SK-N-SH (cell line): ENCODE results near the gene MCC. TPM values are rescaled to one million over a fixed set of nuclear protein-coding genes. Genes with fewer than 3 reads are reported as not detected.

ENCODE experiments used
- CTCF ChIA-PET: fragments of 300-600, 350-600 bp; formaldehyde crosslinking; extraction: SDS; loops from one replicate; lab custom pipeline; 2021; lab: Yijun Ruan, JAX
- POLR2A ChIA-PET: fragments of 350-600 bp; sonication (Branson Sonifier 250); formaldehyde crosslinking; extraction: SDS; loops from one replicate; lab custom pipeline; 2020; ENCODE audit warnings: antibody characterized with exemption, inconsistent platforms; lab: Yijun Ruan, JAX
- DNase-seq: peaks from one replicate; pipeline ENCODE4 v3.0.0; 2012
- H2AFZ ChIP-seq: fragments of 200-600 bp; sonication (generic); 2 replicates; pipeline ENCODE4 v1.8.1; 2016; ENCODE audit warnings: antibody characterized with exemption, mild to moderate bottlenecking, low read depth
- H3F3A ChIP-seq: fragments of 200-600 bp; sonication (generic); replicated peaks from 2 replicates; pipeline ENCODE3; 2016; ENCODE audit warnings: antibody characterized with exemption, mild to moderate bottlenecking; ENCODE audit not compliant: insufficient read depth
- H3K27ac ChIP-seq, 2 experiments: fragments of 200-500 bp in 1 of 2; fragments of 200-600 bp in 1 of 2; sonication (Bioruptor generic) in 1 of 2; sonication (generic), shearing (Covaris generic) in 1 of 2; 2 replicates each; pipeline versions ENCODE4 v1.5.1 to v1.6.1; 2014 to 2016; ENCODE audit warnings: low read depth in 2 of 2, inconsistent platforms in 1 of 2, low read length in 1 of 2, mild to moderate bottlenecking in 1 of 2, mixed read lengths in 1 of 2
- H3K27me3 ChIP-seq: fragments of 200-600 bp; sonication (generic), shearing (Covaris generic); 2 replicates; pipeline ENCODE4 v1.6.1; 2016; ENCODE audit warnings: mixed run types; ENCODE audit not compliant: insufficient read depth
- H3K36me3 ChIP-seq, 2 experiments: fragments of 200-500 bp in 1 of 2; fragments of 200-600 bp in 1 of 2; sonication (Bioruptor generic) in 1 of 2; sonication (generic) in 1 of 2; replicated peaks in 1 of 2; 2 replicates each; pipeline versions ENCODE3 to v1.5.1; 2014 to 2016; ENCODE audit warnings: low read length in 1 of 2, mild to moderate bottlenecking in 1 of 2; ENCODE audit not compliant: insufficient read depth in 2 of 2, control insufficient read depth in 1 of 2
- H3K4me1 ChIP-seq, 2 experiments: fragments of 200-500 bp in 1 of 2; fragments of 200-600 bp in 1 of 2; sonication (Bioruptor generic) in 1 of 2; sonication (generic), shearing (Covaris generic) in 1 of 2; 2 replicates each; pipeline versions ENCODE4 v1.5.1 to v1.6.1; 2014 to 2016; ENCODE audit warnings: low read depth in 1 of 2, low read length in 1 of 2, mixed run types in 1 of 2; ENCODE audit not compliant: insufficient read depth in 2 of 2, control insufficient read depth in 1 of 2
- H3K4me2 ChIP-seq: fragments of 200-600 bp; sonication (generic), shearing (Covaris generic); 2 replicates; pipeline ENCODE4 v1.6.1; 2017; ENCODE audit warnings: mixed run types
- H3K4me3 ChIP-seq, 2 experiments: fragments of 200-500 bp in 1 of 2; fragments of 200-600 bp in 1 of 2; sonication (Bioruptor generic) in 1 of 2; sonication (generic), shearing (Covaris generic) in 1 of 2; 2 replicates each; pipeline versions ENCODE4 v1.5.1 to v1.8.1; 2014 to 2016; ENCODE audit warnings: low read depth in 2 of 2, inconsistent platforms in 1 of 2, low read length in 1 of 2, mild to moderate bottlenecking in 1 of 2, mixed read lengths in 1 of 2, moderate library complexity in 1 of 2
- H3K79me2 ChIP-seq: fragments of 200-600 bp; sonication (generic); 2 replicates; pipeline ENCODE4 v1.8.1; 2017; ENCODE audit warnings: mild to moderate bottlenecking; ENCODE audit not compliant: insufficient read depth
- H3K9ac ChIP-seq: fragments of 200-600 bp; sonication (generic); 2 replicates; pipeline ENCODE4 v1.6.1; 2017; ENCODE audit warnings: mixed run types
- H3K9me2 ChIP-seq: fragments of 200-600 bp; sonication (generic); 2 replicates; pipeline ENCODE4 v1.6.1; 2017; ENCODE audit warnings: mixed run types
- H3K9me3 ChIP-seq: fragments of 200-600 bp; sonication (generic); 2 replicates; pipeline ENCODE4 v1.6.1; 2017; ENCODE audit warnings: mixed run types, mild to moderate bottlenecking, moderate library complexity
- H4K20me1 ChIP-seq: fragments of 200-600 bp; sonication (generic); 2 replicates; pipeline ENCODE4 v1.6.1; 2017; ENCODE audit warnings: mild to moderate bottlenecking, mixed run types; ENCODE audit not compliant: insufficient read depth
- ELF1 ChIP-seq: IDR thresholded peaks from 2 replicates; pipeline ENCODE4 v1.4.0; 2012
- EP300 ChIP-seq, 2 experiments: IDR thresholded peaks; 2 replicates each; pipeline versions ENCODE4 v1.4.0 to v1.6.1; 2012; ENCODE audit warnings: borderline replicate concordance in 1 of 2, low read depth in 1 of 2, low read length in 1 of 2
- FOSL2 ChIP-seq: IDR thresholded peaks from 2 replicates; pipeline ENCODE4 v1.4.0; 2012; ENCODE audit warnings: low read depth, mild to moderate bottlenecking, moderate library complexity, borderline replicate concordance
- FOXJ3 ChIP-seq: sonication (generic); formaldehyde crosslinking; IDR thresholded peaks from 2 replicates; pipeline ENCODE4 v1.5.1; 2020; ENCODE audit warnings: mild to moderate bottlenecking, missing genetic modification reagents
- FOXM1 ChIP-seq: IDR thresholded peaks from 2 replicates; pipeline ENCODE4 v1.4.0; 2012; ENCODE audit warnings: low read depth, mild to moderate bottlenecking
- GABPA ChIP-seq: IDR thresholded peaks from 2 replicates; pipeline ENCODE4 v1.4.0; 2012; ENCODE audit warnings: low read depth, mild to moderate bottlenecking
- GATA2 ChIP-seq: sonication (generic); formaldehyde crosslinking; IDR thresholded peaks from 2 replicates; pipeline ENCODE4 v1.5.0; 2020; ENCODE audit warnings: mild to moderate bottlenecking, missing genetic modification reagents
- IRF3 ChIP-seq: fragments of 150-350 bp; IDR thresholded peaks from 2 replicates; pipeline ENCODE4 v1.6.1; 2016; ENCODE audit warnings: mild to moderate bottlenecking, low read depth, low read length
- MEF2A ChIP-seq: IDR thresholded peaks from 2 replicates; pipeline ENCODE4 v1.4.0; 2012; ENCODE audit warnings: low read depth, borderline replicate concordance
- MXI1 ChIP-seq: IDR thresholded peaks from 2 replicates; pipeline ENCODE4 v1.6.1; 2012; ENCODE audit warnings: mild to moderate bottlenecking, low read depth, low read length, improper control_type of control experiment
- NRF1 ChIP-seq: IDR thresholded peaks from 2 replicates; pipeline ENCODE4 v1.6.1; 2012; ENCODE audit warnings: low read depth, mild to moderate bottlenecking, low read length
- PBX3 ChIP-seq: IDR thresholded peaks from 2 replicates; pipeline ENCODE4; 2012
- RCOR1 ChIP-seq: fragments of 150-350 bp; IDR thresholded peaks from 2 replicates; pipeline ENCODE4 v1.6.1; 2017; ENCODE audit warnings: antibody characterized with exemption, low read length
- RXRA ChIP-seq: IDR thresholded peaks from 2 replicates; pipeline ENCODE4 v1.4.0; 2012; ENCODE audit warnings: low read depth, mild to moderate bottlenecking, borderline replicate concordance
- SIN3A ChIP-seq: IDR thresholded peaks from 2 replicates; pipeline ENCODE4 v1.6.1; 2012; ENCODE audit warnings: low read depth, mild to moderate bottlenecking, low read length, moderate library complexity, borderline replicate concordance
- SMC3 ChIP-seq: IDR thresholded peaks from 2 replicates; pipeline ENCODE4 v1.6.1; 2012; ENCODE audit warnings: low read depth, low read length, improper control_type of control experiment
- TAF1 ChIP-seq: IDR thresholded peaks from 2 replicates; pipeline ENCODE4 v1.6.1; 2012; ENCODE audit warnings: low read depth, mild to moderate bottlenecking, low read length, moderate library complexity, borderline replicate concordance
- TCF12 ChIP-seq: IDR thresholded peaks from 2 replicates; pipeline ENCODE4 v1.4.0; 2012
- USF2 ChIP-seq: fragments of 150-350 bp; IDR thresholded peaks from 2 replicates; pipeline ENCODE4 v1.6.1; 2017; ENCODE audit warnings: antibody characterized with exemption, low read length, low read depth, borderline replicate concordance
- YY1 ChIP-seq: IDR thresholded peaks from 2 replicates; pipeline ENCODE4 v1.4.0; 2012; ENCODE audit warnings: low read depth, mild to moderate bottlenecking
- polyA plus RNA-seq, 3 experiments: library from polyadenylated mRNA; depleted of rRNA; stranded (reverse); fragments of >200 nt; gene quantifications; 2 replicates each; pipeline ENCODE4 v1.2.3, GENCODE V29; 2012

Gene MCC
- polyA plus RNA-seq, 1 of the 3 experiments (the other 2 are of a cell fraction), result 3.6 TPM

GRCh38 chr5:113520429-113520828 lies 32.2 kb upstream of the MCC start:
- no peak overlapping the region for H3K9ac ChIP-seq
- H3K4me2 ChIP-seq, result no peak overlapping the region
- peaks cover 0 to 1% of the 10 kb centered on the region in 2 experiments; a peak in 2 of 4 replicates for H3K4me1 ChIP-seq
- H4K20me1 ChIP-seq, result no peaks in the 10 kb centered on the region; the same call in 1 of the 2 replicates
- TF ChIP-seq ELF1 (no peak), RXRA (no peak), TCF12 (no peak), RCOR1 (no peak), SMC3 (no peak), EP300 (IDR thresholded peaks at IDR 0.05; ENCODE audit: borderline replicate concordance in 1 of 2, low read depth in 1 of 2, low read length in 1 of 2) (no peak), FOSL2 (no peak), PBX3 (no peak), GATA2 (CRISPR knock-in tag) (no peak), YY1 (no peak), MXI1 (no peak), USF2 (no peak), MEF2A (no peak), FOXJ3 (CRISPR knock-in tag) (no peak), SIN3A (no peak), IRF3 (no peak), TAF1 (no peak), GABPA (no peak), NRF1 (no peak), FOXM1 (no peak)
- no peak overlapping the region for H3K4me3 ChIP-seq
- ChIA-PET CTCF (no interaction called here), POLR2A (no interaction called here)
- no peaks in the 10 kb centered on the region for H3K9me2 ChIP-seq
- H3K36me3 ChIP-seq, result peaks cover 35 to 49% of the 10 kb centered on the region in 2 experiments
- peaks cover 13% of the 10 kb centered on the region for H3F3A ChIP-seq
- peaks cover 67% of the 10 kb centered on the region for H3K79me2 ChIP-seq
- H3K9me3 ChIP-seq, result no peaks in the 10 kb centered on the region
- DNase-seq, result no peak
- no peaks in the 10 kb centered on the region for H3K27me3 ChIP-seq
- H3K27ac ChIP-seq, result no peak overlapping the region
- no peak overlapping the region for H2AFZ ChIP-seq
